ENCODE measurements around the gene SLC5A2.
A peak's percentile ranks its signal among the peaks of the same experiment; 100 is the strongest.
"Not testable (repeated sequence)": the region's sequence is repeated elsewhere in the genome, so short reads cannot be mapped to it uniquely, and the experiment has no call there.

The SLC5A2 gene

GRCh38 chr16:31483081-31483480 is at the start of gene SLC5A2:
Gene SLC5A2, plus strand, starts transcription at chr16:31483123. Its CDS starts 14 bp downstream, at chr16:31483137.
- DNase-seq (ENCODE audit: low read depth in 1 of 2, low spot score in 1 of 2): no peak
- no peak for TF ChIP-seq JUND (IDR thresholded peaks at IDR 0.05; ENCODE audit: low read depth)
- in situ Hi-C loops (cut with HindIII; ENCODE audit: low pct_unique_long_range_greater_than_20kb, low sequenced_read_pairs): no loop called here

- in situ Hi-C loops (cut with HindIII; ENCODE audit: low pct_unique_long_range_greater_than_20kb, low sequenced_read_pairs): no loop called here
- no peak for TF ChIP-seq JUND (IDR thresholded peaks at IDR 0.05; ENCODE audit: low read depth)
Measured at GRCh38 chr16:31435341-31436220, 47.3 kb upstream of the SLC5A2 start.

GRCh38 chr16:31436221-31437045 is 46.5 kb upstream of the SLC5A2 start:
- in situ Hi-C loops (cut with HindIII; ENCODE audit: low pct_unique_long_range_greater_than_20kb, low sequenced_read_pairs): no loop called here
- DNase-seq (ENCODE audit: low read depth in 1 of 2, low spot score in 1 of 2): no peak
- no peak for TF ChIP-seq JUND (IDR thresholded peaks at IDR 0.05; ENCODE audit: low read depth)

More at GRCh38 chr16:31435341-31436220, 47.3 kb upstream of the SLC5A2 start:
- DNase-seq (ENCODE audit: low read depth in 1 of 2, low spot score in 1 of 2): no peak

- in situ Hi-C loops (cut with HindIII; ENCODE audit: low pct_unique_long_range_greater_than_20kb, low sequenced_read_pairs): no loop called here
Measured at GRCh38 chr16:31438414-31438813, 44.5 kb upstream of the SLC5A2 start.

GRCh38 chr16:31439023-31439422 is 43.9 kb upstream of the SLC5A2 start:
- in situ Hi-C loops (cut with HindIII; ENCODE audit: low pct_unique_long_range_greater_than_20kb, low sequenced_read_pairs); DNase-seq (ENCODE audit: low read depth in 1 of 2, low spot score in 1 of 2): not testable (repeated sequence)

More at GRCh38 chr16:31438414-31438813, 44.5 kb upstream of the SLC5A2 start:
- DNase-seq (ENCODE audit: low read depth in 1 of 2, low spot score in 1 of 2): no peak
- TF ChIP-seq JUND (IDR thresholded peaks at IDR 0.05; ENCODE audit: low read depth): no peak

- TF ChIP-seq JUND (IDR thresholded peaks at IDR 0.05; ENCODE audit: low read depth): no peak
- in situ Hi-C loops (cut with HindIII; ENCODE audit: low pct_unique_long_range_greater_than_20kb, low sequenced_read_pairs): no loop called here
- DNase-seq (ENCODE audit: low read depth in 1 of 2, low spot score in 1 of 2): no peak
Measured at GRCh38 chr16:31439519-31439918, 43.4 kb upstream of the SLC5A2 start.

GRCh38 chr16:31440516-31441184 is 42.3 kb upstream of the SLC5A2 start:
- in situ Hi-C loops (cut with HindIII; ENCODE audit: low pct_unique_long_range_greater_than_20kb, low sequenced_read_pairs): no loop called here
- TF ChIP-seq JUND (IDR thresholded peaks at IDR 0.05; ENCODE audit: low read depth): no peak

GRCh38 chr16:31441956-31442355 is 41.0 kb upstream of the SLC5A2 start:
- no peak for TF ChIP-seq JUND (IDR thresholded peaks at IDR 0.05; ENCODE audit: low read depth)
- in situ Hi-C loops (cut with HindIII; ENCODE audit: low pct_unique_long_range_greater_than_20kb, low sequenced_read_pairs): no loop called here
- no peak for DNase-seq (ENCODE audit: low read depth in 1 of 2, low spot score in 1 of 2)

More at GRCh38 chr16:31440516-31441184, 42.3 kb upstream of the SLC5A2 start:
- no peak for DNase-seq (ENCODE audit: low read depth in 1 of 2, low spot score in 1 of 2)

GRCh38 chr16:31445931-31446330 is 37.0 kb upstream of the SLC5A2 start:
- in situ Hi-C loops (cut with HindIII; ENCODE audit: low pct_unique_long_range_greater_than_20kb, low sequenced_read_pairs): not testable (repeated sequence)

GRCh38 chr16:31451201-31451600 is 31.7 kb upstream of the SLC5A2 start:
- in situ Hi-C loops (cut with HindIII; ENCODE audit: low pct_unique_long_range_greater_than_20kb, low sequenced_read_pairs): no loop called here
- DNase-seq (ENCODE audit: low read depth in 1 of 2, low spot score in 1 of 2): no peak
- TF ChIP-seq JUND (IDR thresholded peaks at IDR 0.05; ENCODE audit: low read depth): no peak

More at GRCh38 chr16:31445931-31446330, 37.0 kb upstream of the SLC5A2 start:
- not testable (repeated sequence) for DNase-seq (ENCODE audit: low read depth in 1 of 2, low spot score in 1 of 2)

GRCh38 chr16:31451681-31452351 is 31.1 kb upstream of the SLC5A2 start:
- TF ChIP-seq JUND (IDR thresholded peaks at IDR 0.05; ENCODE audit: low read depth): no peak
- DNase-seq (ENCODE audit: low read depth in 1 of 2, low spot score in 1 of 2): peak; percentile 70 to 84
- in situ Hi-C loops (cut with HindIII; ENCODE audit: low pct_unique_long_range_greater_than_20kb, low sequenced_read_pairs): no loop called here

GRCh38 chr16:31452631-31453106 is 30.3 kb upstream of the SLC5A2 start:
- no peak for DNase-seq (ENCODE audit: low read depth in 1 of 2, low spot score in 1 of 2)
- in situ Hi-C loops (cut with HindIII; ENCODE audit: low pct_unique_long_range_greater_than_20kb, low sequenced_read_pairs): no loop called here
- no peak for TF ChIP-seq JUND (IDR thresholded peaks at IDR 0.05; ENCODE audit: low read depth)
